Bronchus fibroblast of lung (primary cell): ENCODE measurements around the gene SLC25A43. TPM values are rescaled to one million over a fixed set of nuclear protein-coding genes. Genes with fewer than 3 reads are reported as not detected.

ENCODE experiments used
- total RNA-seq: library from RNA; depleted of rRNA; stranded (reverse); fragments of >200 nt; gene quantifications from 2 replicates; pipeline ENCODE4 v1.2.3, GENCODE V29; 2015

Gene SLC25A43
- 18.8 and 21.0 TPM in 2 replicates for total RNA-seq

GRCh38 chrX:119398974-119399771 is at the start of gene SLC25A43:
Gene SLC25A43, plus strand, starts transcription at chrX:119399336. Its CDS starts 68 bp downstream, at chrX:119399404.

GRCh38 chrX:119467842-119468550 is 68.9 kb downstream of the SLC25A43 start, which contains the start of gene SLC25A5:
Gene SLC25A5, plus strand, starts transcription at chrX:119468444. Its CDS starts 72 bp downstream, at chrX:119468516.

Other genes starting within 250 kb of the SLC25A43 start
- gene PGRMC1, start 163.1 kb upstream of the SLC25A43 start, total RNA-seq: 195 and 220 TPM in 2 replicates
- 478 and 519 TPM in 2 replicates for gene SLC25A5, start 69.1 kb downstream of the SLC25A43 start, total RNA-seq
- gene STEEP1, start 166.1 kb downstream of the SLC25A43 start, total RNA-seq: 19.0 and 24.8 TPM in 2 replicates
- 30.9 and 31.2 TPM in 2 replicates for gene UBE2A, start 175.2 kb downstream of the SLC25A43 start, total RNA-seq
- 3.3 and 4.7 TPM in 2 replicates for gene NKRF, start 207.1 kb downstream of the SLC25A43 start, total RNA-seq